Measurements from ENCODE around the gene GCK. TPM values are rescaled to one million over a fixed set of nuclear protein-coding genes. Genes with fewer than 3 reads are reported as not detected.

The GCK gene
- not detected for total RNA-seq (ENCODE audit: unreplicated experiment)
- long read RNA-seq: 0 reads

DNA sequence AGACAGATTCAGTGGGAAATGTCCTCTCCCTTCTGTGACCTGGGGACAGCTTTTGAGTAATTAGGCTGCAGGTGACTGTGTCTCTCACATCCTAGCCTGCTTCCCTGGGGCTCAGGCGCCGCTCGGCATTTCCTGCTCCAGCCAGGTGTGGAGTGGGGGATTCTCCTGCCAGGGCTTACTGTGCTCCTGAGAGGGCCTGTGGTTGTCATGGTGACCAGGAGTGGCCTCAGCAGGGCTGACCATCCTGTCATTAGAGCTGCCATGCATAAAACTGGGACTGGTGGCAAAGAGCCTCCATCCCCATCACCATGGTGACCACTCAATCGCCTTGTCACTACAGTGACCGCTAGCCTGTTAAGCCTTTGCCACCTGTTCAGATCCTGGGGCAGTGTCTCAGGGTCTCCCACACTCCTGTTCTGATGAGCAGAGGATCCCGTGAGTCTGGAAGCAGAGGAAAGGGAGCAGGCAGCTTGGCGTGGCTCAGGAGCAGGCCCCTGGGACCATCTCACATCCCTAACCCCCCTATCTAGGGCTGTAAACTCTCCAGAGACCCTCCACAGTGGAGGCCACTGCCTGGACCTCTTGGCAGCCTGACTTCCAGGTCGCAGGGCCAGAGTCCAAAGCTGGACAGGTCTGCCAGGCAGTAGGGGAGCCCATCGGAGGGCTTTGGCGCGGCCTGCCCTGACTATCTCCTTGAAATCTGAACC is at the start of gene GCK:
Gene GCK, minus strand, starts transcription at position 154 of the 707 bp plus-strand sequence. CDS start 486 bp downstream, outside the sequence.
- no peak for DNase-seq (ENCODE audit: low spot score)
- Mint-ChIP-seq H3K4me3 (ENCODE audit: unreplicated experiment) (no peak within 1 kb of the TSS), H3K9me3 (ENCODE audit: unreplicated experiment) (no peaks in the 10 kb centered on the region), H3K27me3 (ENCODE audit: unreplicated experiment) (peaks cover 7% of the 10 kb centered on the region), H3K36me3 (ENCODE audit: low read depth, unreplicated experiment) (no peaks in the 10 kb centered on the region), H3K27ac (ENCODE audit: unreplicated experiment) (no peak within 1 kb of the TSS), H3K4me1 (ENCODE audit: unreplicated experiment) (peaks cover 2% of the 10 kb centered on the region)
- TF ChIP-seq, protein P1, sequence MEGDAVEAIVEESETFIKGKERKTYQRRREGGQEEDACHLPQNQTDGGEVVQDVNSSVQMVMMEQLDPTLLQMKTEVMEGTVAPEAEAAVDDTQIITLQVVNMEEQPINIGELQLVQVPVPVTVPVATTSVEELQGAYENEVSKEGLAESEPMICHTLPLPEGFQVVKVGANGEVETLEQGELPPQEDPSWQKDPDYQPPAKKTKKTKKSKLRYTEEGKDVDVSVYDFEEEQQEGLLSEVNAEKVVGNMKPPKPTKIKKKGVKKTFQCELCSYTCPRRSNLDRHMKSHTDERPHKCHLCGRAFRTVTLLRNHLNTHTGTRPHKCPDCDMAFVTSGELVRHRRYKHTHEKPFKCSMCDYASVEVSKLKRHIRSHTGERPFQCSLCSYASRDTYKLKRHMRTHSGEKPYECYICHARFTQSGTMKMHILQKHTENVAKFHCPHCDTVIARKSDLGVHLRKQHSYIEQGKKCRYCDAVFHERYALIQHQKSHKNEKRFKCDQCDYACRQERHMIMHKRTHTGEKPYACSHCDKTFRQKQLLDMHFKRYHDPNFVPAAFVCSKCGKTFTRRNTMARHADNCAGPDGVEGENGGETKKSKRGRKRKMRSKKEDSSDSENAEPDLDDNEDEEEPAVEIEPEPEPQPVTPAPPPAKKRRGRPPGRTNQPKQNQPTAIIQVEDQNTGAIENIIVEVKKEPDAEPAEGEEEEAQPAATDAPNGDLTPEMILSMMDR (IDR thresholded peaks at IDR 0.05; ENCODE audit: unreplicated experiment): no peak

DNA sequence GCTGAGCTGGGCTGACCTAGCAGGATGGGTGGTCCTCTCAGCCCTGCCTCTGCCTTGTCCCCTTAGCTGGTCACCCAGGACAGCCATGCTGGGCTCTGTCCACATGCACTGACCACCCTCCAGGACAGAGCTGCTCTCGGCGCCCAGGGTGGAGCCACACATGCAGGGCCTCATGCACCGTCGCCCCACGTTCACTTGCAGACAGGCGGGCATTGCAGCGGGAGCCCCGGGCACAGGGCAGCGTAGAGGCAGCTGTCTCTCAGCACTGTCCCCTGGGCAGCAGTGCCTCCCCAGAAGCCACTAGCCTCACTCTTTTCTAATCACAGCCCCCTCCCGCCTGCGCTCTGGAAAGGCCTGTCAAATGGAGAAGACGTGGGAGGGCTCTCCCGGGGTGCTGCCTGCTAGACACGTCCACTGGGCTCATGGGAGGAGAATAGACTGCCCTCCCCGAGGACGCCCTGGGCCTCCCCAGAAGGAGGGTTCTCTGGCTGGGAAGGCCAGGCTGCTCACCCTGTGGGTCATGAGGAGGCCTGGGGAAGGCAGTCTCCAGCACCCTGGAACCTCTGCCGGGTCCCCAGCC is 49.0 kb upstream of the GCK start:
- no peak overlapping the region for H3K4me3 Mint-ChIP-seq (ENCODE audit: unreplicated experiment)
- H3K36me3 Mint-ChIP-seq (ENCODE audit: low read depth, unreplicated experiment): no peaks in the 10 kb centered on the region
- no peaks in the 10 kb centered on the region for H3K9me3 Mint-ChIP-seq (ENCODE audit: unreplicated experiment)
- H3K27me3 Mint-ChIP-seq (ENCODE audit: unreplicated experiment): peaks cover 6% of the 10 kb centered on the region
- TF ChIP-seq, protein P1 (IDR thresholded peaks at IDR 0.05; ENCODE audit: unreplicated experiment): no peak
- no peaks in the 10 kb centered on the region for H3K4me1 Mint-ChIP-seq (ENCODE audit: unreplicated experiment)
- no peak for DNase-seq (ENCODE audit: low spot score)
- H3K27ac Mint-ChIP-seq (ENCODE audit: unreplicated experiment): no peak overlapping the region

DNA sequence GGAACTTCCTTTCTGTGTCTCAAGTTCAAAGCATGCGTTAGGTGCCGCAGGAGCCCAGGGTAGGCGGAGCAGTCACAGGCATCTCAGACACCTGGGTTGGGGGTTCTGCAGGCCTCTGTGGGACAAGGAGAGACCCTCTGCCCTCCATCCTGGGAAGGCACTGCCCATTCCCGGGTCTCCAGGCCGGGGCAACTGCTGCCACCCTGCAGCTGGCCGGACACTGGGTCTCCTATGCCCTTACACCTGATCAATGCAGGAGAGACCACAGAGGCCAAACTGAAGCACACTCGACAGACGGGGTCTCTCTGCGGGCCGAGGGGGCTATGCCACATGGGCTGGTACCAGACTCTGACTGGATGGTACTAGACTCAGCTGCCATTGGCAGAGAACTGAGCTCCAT is 48.5 kb upstream of the GCK start:
- Mint-ChIP-seq H3K4me3 (ENCODE audit: unreplicated experiment) (no peak overlapping the region), H3K27ac (ENCODE audit: unreplicated experiment) (no peak overlapping the region), H3K4me1 (ENCODE audit: unreplicated experiment) (no peaks in the 10 kb centered on the region), H3K36me3 (ENCODE audit: low read depth, unreplicated experiment) (no peaks in the 10 kb centered on the region), H3K27me3 (ENCODE audit: unreplicated experiment) (peaks cover 2% of the 10 kb centered on the region), H3K9me3 (ENCODE audit: unreplicated experiment) (no peaks in the 10 kb centered on the region)
- DNase-seq (ENCODE audit: low spot score): no peak
- TF ChIP-seq, protein P1 (IDR thresholded peaks at IDR 0.05; ENCODE audit: unreplicated experiment): no peak

DNA sequence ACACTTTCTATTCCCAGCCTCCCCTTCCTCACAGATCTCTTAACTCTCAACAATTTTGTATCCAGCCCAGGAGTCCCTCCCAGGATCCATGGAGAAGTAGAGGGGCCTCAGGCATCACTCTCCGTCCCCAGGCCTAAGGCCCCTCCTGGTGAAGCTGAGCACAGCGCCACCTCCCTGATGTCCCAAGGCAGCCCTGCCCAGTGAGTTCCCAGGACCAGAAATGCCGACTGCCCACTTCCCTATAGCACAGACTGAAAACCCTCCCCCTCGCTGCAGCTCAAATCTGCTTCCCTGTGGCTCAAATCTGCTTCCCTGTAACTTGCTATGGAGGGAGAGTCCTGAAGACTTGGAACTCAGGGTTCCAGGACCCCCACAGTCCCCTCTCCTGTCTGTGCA is 47.1 kb upstream of the GCK start:
- H3K27ac Mint-ChIP-seq (ENCODE audit: unreplicated experiment): no peak overlapping the region
- peaks cover 3% of the 10 kb centered on the region for H3K27me3 Mint-ChIP-seq (ENCODE audit: unreplicated experiment)
- H3K4me3 Mint-ChIP-seq (ENCODE audit: unreplicated experiment): no peak overlapping the region
- TF ChIP-seq, protein P1 (IDR thresholded peaks at IDR 0.05; ENCODE audit: unreplicated experiment): no peak
- no peak for DNase-seq (ENCODE audit: low spot score)
- no peaks in the 10 kb centered on the region for H3K9me3 Mint-ChIP-seq (ENCODE audit: unreplicated experiment)
- H3K4me1 Mint-ChIP-seq (ENCODE audit: unreplicated experiment): no peaks in the 10 kb centered on the region
- H3K36me3 Mint-ChIP-seq (ENCODE audit: low read depth, unreplicated experiment): no peaks in the 10 kb centered on the region

Data from endothelial cell (in vitro differentiated cells).